Gastroesophageal sphincter (tissue), 3 donors: ENCODE measurements around the gene DOCK9.

ENCODE experiments used
- EP300 ChIP-seq: sonication (generic); formaldehyde crosslinking; IDR thresholded peaks from one replicate; pipeline ENCODE4 v1.6.1; 2017; ENCODE audit warnings: antibody characterized with exemption, mild to moderate bottlenecking
- POLR2A ChIP-seq, 2 donors: fragments of 450-650 bp; IDR thresholded peaks; one replicate each; pipeline ENCODE4 v1.6.1; 2017; ENCODE audit warnings: antibody characterized with exemption in 2 of 2, mild to moderate bottlenecking in 2 of 2, moderate library complexity in 1 of 2
- POLR2AphosphoS5 ChIP-seq: sonication (generic); formaldehyde crosslinking; IDR thresholded peaks from one replicate; pipeline ENCODE4 v1.6.1; 2017; ENCODE audit warnings: antibody characterized with exemption
- TF ChIP-seq, protein P1 (sequence below), 4 experiments: fragments of 200-600 bp in 2 of 4; fragments of 450-650 bp in 2 of 4; sonication (generic) in 1 of 4; IDR thresholded peaks; one replicate each; pipeline ENCODE4 v1.5.1; 2017 to 2019; ENCODE audit warnings: antibody characterized with exemption in 4 of 4, mild to moderate bottlenecking in 2 of 4, moderate library complexity in 2 of 4

DNA sequence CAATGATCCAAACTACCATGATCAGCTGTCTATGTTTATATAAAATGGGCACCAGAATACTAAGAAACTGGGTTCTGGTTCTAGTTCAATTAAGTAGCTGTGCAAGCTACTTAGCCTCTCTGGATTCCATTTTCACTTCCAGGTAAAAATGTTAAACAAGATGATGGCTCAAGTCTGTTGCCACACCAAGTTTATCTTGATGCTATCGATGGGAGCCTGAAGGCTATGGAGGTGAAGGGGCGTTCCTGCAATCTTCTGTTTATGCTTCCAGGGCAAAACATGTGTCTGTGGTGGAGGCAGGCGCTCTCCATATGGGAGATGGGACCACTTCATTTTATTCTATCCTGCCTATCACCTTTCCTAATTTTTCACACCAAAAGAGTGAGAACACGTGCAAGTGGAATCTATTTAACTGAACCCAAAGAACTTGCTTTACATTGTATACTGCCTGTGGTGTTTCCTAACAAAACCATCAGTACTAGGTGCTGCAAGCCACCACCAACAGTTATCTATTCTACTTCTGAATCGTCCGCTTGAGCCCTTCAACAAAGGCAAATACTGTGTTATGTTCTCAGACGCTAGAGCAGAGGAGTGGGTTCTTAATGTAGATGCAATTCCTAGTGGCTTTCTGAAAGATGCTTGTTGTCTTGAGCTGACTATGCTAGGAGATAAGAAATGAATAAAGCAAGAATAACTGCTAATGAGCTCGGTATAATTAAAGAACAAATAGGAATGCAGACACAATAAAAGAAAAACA, 70.9 kb downstream of the DOCK9 start:
- TF ChIP-seq POLR2AphosphoS5, result no peak
- no peak for TF ChIP-seq POLR2A (IDR thresholded peaks at IDR 0.05)
- TF ChIP-seq, protein P1, sequence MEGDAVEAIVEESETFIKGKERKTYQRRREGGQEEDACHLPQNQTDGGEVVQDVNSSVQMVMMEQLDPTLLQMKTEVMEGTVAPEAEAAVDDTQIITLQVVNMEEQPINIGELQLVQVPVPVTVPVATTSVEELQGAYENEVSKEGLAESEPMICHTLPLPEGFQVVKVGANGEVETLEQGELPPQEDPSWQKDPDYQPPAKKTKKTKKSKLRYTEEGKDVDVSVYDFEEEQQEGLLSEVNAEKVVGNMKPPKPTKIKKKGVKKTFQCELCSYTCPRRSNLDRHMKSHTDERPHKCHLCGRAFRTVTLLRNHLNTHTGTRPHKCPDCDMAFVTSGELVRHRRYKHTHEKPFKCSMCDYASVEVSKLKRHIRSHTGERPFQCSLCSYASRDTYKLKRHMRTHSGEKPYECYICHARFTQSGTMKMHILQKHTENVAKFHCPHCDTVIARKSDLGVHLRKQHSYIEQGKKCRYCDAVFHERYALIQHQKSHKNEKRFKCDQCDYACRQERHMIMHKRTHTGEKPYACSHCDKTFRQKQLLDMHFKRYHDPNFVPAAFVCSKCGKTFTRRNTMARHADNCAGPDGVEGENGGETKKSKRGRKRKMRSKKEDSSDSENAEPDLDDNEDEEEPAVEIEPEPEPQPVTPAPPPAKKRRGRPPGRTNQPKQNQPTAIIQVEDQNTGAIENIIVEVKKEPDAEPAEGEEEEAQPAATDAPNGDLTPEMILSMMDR (IDR thresholded peaks at IDR 0.05), result no peak
- no peak for TF ChIP-seq EP300
